H1 (cell line): ENCODE data around the gene FHOD1. TPM values are rescaled to one million over a fixed set of nuclear protein-coding genes. Genes with fewer than 3 reads are reported as not detected.
A peak's percentile ranks its signal among the peaks of the same experiment; 100 is the strongest.

Source experiments
- CTCF ChIA-PET: fragments of 300-600 bp; sonication (Branson Sonifier 250); formaldehyde crosslinking; loops from one replicate; lab custom pipeline; 2021; ENCODE audit not compliant: partially characterized antibody; lab: Charles Lee
- POLR2A ChIA-PET: fragments of 300-600 bp; sonication (Branson Sonifier 250); formaldehyde crosslinking; loops from one replicate; lab custom pipeline; 2021; ENCODE audit warnings: inconsistent platforms; ENCODE audit not compliant: partially characterized antibody; lab: Charles Lee
- DNase-seq, 2 experiments: peaks; one replicate each; pipeline versions ENCODE4 v3.0.0 to v3.0.0-alpha.2; 2010 to 2022; ENCODE audit warnings: low spot score in 2 of 2, low read depth in 1 of 2, mixed read lengths in 1 of 2
- FAIRE-seq: peaks from 2 replicates; lab custom pipeline; 2011; peaks lifted over from hg19 to GRCh38; lab: Jason Lieb, UNC
- H2AFZ ChIP-seq: 2 replicates; pipeline ENCODE4 v1.8.1; 2012; ENCODE audit warnings: low read length, inconsistent platforms
- H2AK5ac ChIP-seq: 2 replicates; pipeline ENCODE4 v1.6.1; 2013; ENCODE audit warnings: low read depth, low read length
- H2BK120ac ChIP-seq: replicated peaks from 2 replicates; pipeline ENCODE3; 2013; ENCODE audit warnings: low read depth, low read length, inconsistent platforms
- H2BK12ac ChIP-seq: 2 replicates; pipeline ENCODE4 v1.6.1; 2013; ENCODE audit warnings: low read depth, low read length
- H2BK15ac ChIP-seq: 2 replicates; pipeline ENCODE4 v1.6.1; 2013; ENCODE audit warnings: low read length
- H2BK20ac ChIP-seq: 2 replicates; pipeline ENCODE4 v1.6.1; 2013; ENCODE audit warnings: low read length
- H2BK5ac ChIP-seq: 2 replicates; pipeline ENCODE4 v1.6.1; 2013; ENCODE audit warnings: low read depth, low read length
- H3K14ac ChIP-seq: 2 replicates; pipeline ENCODE4 v1.6.1; 2013; ENCODE audit warnings: inconsistent platforms; ENCODE audit not compliant: insufficient read length
- H3K18ac ChIP-seq: 2 replicates; pipeline ENCODE4 v1.6.1; 2013; ENCODE audit warnings: low read length; ENCODE audit errors: extremely low read depth
- H3K23ac ChIP-seq: 2 replicates; pipeline ENCODE4 v1.6.1; 2013; ENCODE audit warnings: inconsistent platforms; ENCODE audit not compliant: insufficient read length
- H3K23me2 ChIP-seq: 2 replicates; pipeline ENCODE4 v1.6.1; 2013; ENCODE audit warnings: low read depth, low read length
- H3K27ac ChIP-seq: 2 replicates; pipeline ENCODE4 v1.6.1; 2011; ENCODE audit warnings: low read depth, low read length, inconsistent platforms
- H3K27me3 ChIP-seq, 4 experiments: replicated peaks in 1 of 4; 1 replicate in 1 of 4; 2 replicates in 3 of 4; pipeline versions ENCODE4 v1.6.1 to v1.8.1; 2011 to 2013; ENCODE audit warnings: low read length in 3 of 4, mild to moderate bottlenecking in 3 of 4, inconsistent platforms in 2 of 4, mixed read lengths in 2 of 4, moderate library complexity in 1 of 4; ENCODE audit not compliant: control insufficient read depth in 3 of 4, insufficient read depth in 3 of 4; ENCODE audit errors: extremely low read depth in 1 of 4
- H3K36me3 ChIP-seq, 4 experiments: 2 replicates each; pipeline versions ENCODE4 v1.6.1 to v1.8.1; 2011 to 2013; ENCODE audit warnings: mild to moderate bottlenecking in 4 of 4, low read length in 3 of 4, moderate library complexity in 2 of 4, control low read depth in 1 of 4, inconsistent platforms in 1 of 4; ENCODE audit not compliant: insufficient read depth in 4 of 4, control insufficient read depth in 2 of 4
- H3K4ac ChIP-seq: replicated peaks from 2 replicates; pipeline ENCODE3; 2013; ENCODE audit warnings: low read length, low read depth, mixed read lengths, inconsistent platforms; ENCODE audit not compliant: insufficient read length
- H3K4me1 ChIP-seq, 4 experiments: replicated peaks in 1 of 4; 1 replicate in 1 of 4; 2 replicates in 3 of 4; pipeline versions ENCODE4 v1.6.1 to v1.8.1; 2011 to 2013; ENCODE audit warnings: low read length in 3 of 4, inconsistent platforms in 2 of 4, mixed read lengths in 1 of 4; ENCODE audit not compliant: insufficient read depth in 4 of 4, control insufficient read depth in 3 of 4
- H3K4me2 ChIP-seq, 2 experiments: 2 replicates each; pipeline versions ENCODE4 v1.6.1 to v1.8.1; 2011 to 2013; ENCODE audit warnings: low read depth in 2 of 2, low read length in 2 of 2, control low read depth in 1 of 2, inconsistent platforms in 1 of 2, mild to moderate bottlenecking in 1 of 2; ENCODE audit not compliant: insufficient read depth in 1 of 2
- H3K4me3 ChIP-seq, 4 experiments: fragments of 200-600, 300-600 bp in 1 of 4; sonication (generic), shearing (Covaris generic), sonication (Bioruptor Twin) in 1 of 4; 2 replicates each; pipeline versions ENCODE4 v1.5.1 to v1.8.1; 2011 to 2016; ENCODE audit warnings: low read length in 4 of 4, low read depth in 3 of 4, control low read depth in 2 of 4, inconsistent platforms in 2 of 4, mild to moderate bottlenecking in 2 of 4, mixed read lengths in 1 of 4, moderate library complexity in 1 of 4; ENCODE audit not compliant: insufficient read depth in 2 of 4; ENCODE audit errors: extremely low read depth in 1 of 4
- H3K56ac ChIP-seq: replicated peaks from 2 replicates; pipeline ENCODE3; 2013; ENCODE audit warnings: low read depth, mild to moderate bottlenecking, mixed read lengths, low read length, inconsistent platforms; ENCODE audit not compliant: insufficient read length
- H3K79me1 ChIP-seq: 2 replicates; pipeline ENCODE4 v1.6.1; 2013; ENCODE audit warnings: low read depth, low read length, control low read depth
- H3K79me2 ChIP-seq, 2 experiments: 2 replicates each; pipeline versions ENCODE4 v1.6.1 to v1.8.1; 2012 to 2013; ENCODE audit warnings: low read length in 2 of 2, mild to moderate bottlenecking in 2 of 2, inconsistent platforms in 1 of 2; ENCODE audit not compliant: insufficient read depth in 2 of 2, control insufficient read depth in 1 of 2
- H3K9ac ChIP-seq, 4 experiments: replicated peaks in 1 of 4; 1 replicate in 1 of 4; 2 replicates in 3 of 4; pipeline versions ENCODE4 v1.6.1 to v1.8.1; 2011 to 2013; ENCODE audit warnings: low read depth in 3 of 4, low read length in 3 of 4, control low read depth in 2 of 4, mild to moderate bottlenecking in 2 of 4, moderate library complexity in 2 of 4, inconsistent platforms in 1 of 4; ENCODE audit errors: extremely low read depth in 1 of 4
- H3K9me3 ChIP-seq, 2 experiments: 2 replicates each; pipeline versions ENCODE4 v1.6.1 to v1.8.1; 2012 to 2013; ENCODE audit warnings: mild to moderate bottlenecking in 2 of 2, moderate library complexity in 2 of 2, control low read depth in 1 of 2, inconsistent platforms in 1 of 2, low read depth in 1 of 2, low read length in 1 of 2, mixed read lengths in 1 of 2; ENCODE audit not compliant: insufficient read depth in 2 of 2
- H4K20me1 ChIP-seq, 2 experiments: replicated peaks in 1 of 2; 2 replicates each; pipeline versions ENCODE3 to v1.8.1; 2011 to 2013; ENCODE audit warnings: inconsistent platforms in 2 of 2, low read length in 2 of 2, mild to moderate bottlenecking in 1 of 2; ENCODE audit not compliant: insufficient read depth in 2 of 2, control insufficient read depth in 1 of 2
- H4K5ac ChIP-seq: 2 replicates; pipeline ENCODE4 v1.6.1; 2013; ENCODE audit warnings: low read length, low read depth, mixed read lengths, inconsistent platforms; ENCODE audit not compliant: insufficient read length
- H4K8ac ChIP-seq: 2 replicates; pipeline ENCODE4 v1.8.0; 2013; ENCODE audit warnings: mild to moderate bottlenecking, moderate library complexity, low read length, inconsistent platforms; ENCODE audit not compliant: insufficient read depth; ENCODE audit errors: extremely low read depth
- H4K91ac ChIP-seq: replicated peaks from 2 replicates; pipeline ENCODE3; 2013; ENCODE audit warnings: low read length, mixed read lengths, inconsistent platforms; ENCODE audit not compliant: insufficient read length
- ATF3 ChIP-seq: IDR thresholded peaks from 2 replicates; pipeline ENCODE4 v1.6.1; 2011; ENCODE audit warnings: low read depth, mild to moderate bottlenecking, low read length; ENCODE audit not compliant: insufficient read depth
- BCL11A ChIP-seq, 2 experiments: IDR thresholded peaks; one replicate each; pipeline ENCODE4 v1.6.1; 2011; ENCODE audit warnings: low read depth in 2 of 2, low read length in 2 of 2, mild to moderate bottlenecking in 2 of 2
- CEBPB ChIP-seq: IDR thresholded peaks from 2 replicates; pipeline ENCODE4 v1.6.1; 2012; ENCODE audit warnings: low read depth, low read length
- EGR1 ChIP-seq: IDR thresholded peaks from 2 replicates; pipeline ENCODE4 v1.6.1; 2011; ENCODE audit warnings: low read depth, low read length, borderline replicate concordance
- EZH2 ChIP-seq: fragments of 200-600 bp; sonication (generic); IDR thresholded peaks from 2 replicates; pipeline ENCODE4 v1.7.1; 2012; ENCODE audit warnings: low read depth, mild to moderate bottlenecking, moderate library complexity, low read length, inconsistent platforms; ENCODE audit not compliant: severe bottlenecking
- GABPA ChIP-seq: IDR thresholded peaks from 2 replicates; pipeline ENCODE4 v1.6.1; 2011; ENCODE audit warnings: mild to moderate bottlenecking, low read length, moderate library complexity, borderline replicate concordance; ENCODE audit not compliant: insufficient read depth
- HDAC2 ChIP-seq, 2 experiments: fragments of 300-600 bp in 1 of 2; sonication (generic) in 1 of 2; IDR thresholded peaks; 2 replicates each; pipeline ENCODE4 v1.6.1; 2011 to 2012; ENCODE audit warnings: low read depth in 2 of 2, low read length in 2 of 2, mild to moderate bottlenecking in 2 of 2, moderate library complexity in 2 of 2, borderline replicate concordance in 1 of 2, inconsistent platforms in 1 of 2
- MAFK ChIP-seq: IDR thresholded peaks from 2 replicates; pipeline ENCODE4 v1.6.1; 2012; ENCODE audit warnings: low read depth, mild to moderate bottlenecking, improper control_type of control experiment, low read length
- POLR2A ChIP-seq, 2 experiments: IDR thresholded peaks; 1 replicate in 1 of 2; 2 replicates in 1 of 2; pipeline ENCODE4 v1.6.1; 2011; ENCODE audit warnings: low read depth in 2 of 2, low read length in 2 of 2, mild to moderate bottlenecking in 2 of 2; ENCODE audit errors: control extremely low read depth in 1 of 2
- POU5F1 ChIP-seq: IDR thresholded peaks from 2 replicates; pipeline ENCODE4 v1.6.1; 2011; ENCODE audit warnings: low read depth, mild to moderate bottlenecking, low read length, moderate library complexity
- SIRT6 ChIP-seq: IDR thresholded peaks from one replicate; pipeline ENCODE4 v1.7.1; 2012; ENCODE audit warnings: low read length, inconsistent platforms
- SUZ12 ChIP-seq: fragments of 200-600 bp; sonication (generic); IDR thresholded peaks from 2 replicates; pipeline ENCODE4 v1.6.1; 2012; ENCODE audit warnings: mild to moderate bottlenecking, inconsistent platforms, low read length, moderate library complexity, mixed read lengths
- YY1 ChIP-seq: IDR thresholded peaks from 2 replicates; pipeline ENCODE4 v1.6.1; 2011; ENCODE audit warnings: low read depth, mild to moderate bottlenecking, low read length
- WGBS, 2 experiments: shearing (Covaris generic) in 1 of 2; methylation state at CpG; one replicate each; pipeline versions ENCODE4 v1.1.6 to v1.1.7; 2013 to 2015; ENCODE audit warnings: low lambda C conversion rate in 2 of 2, mixed read lengths in 2 of 2, inconsistent platforms in 1 of 2, low coverage in 1 of 2, missing lambda C conversion rate in 1 of 2; ENCODE audit not compliant: insufficient replicate concordance in 2 of 2, insufficient coverage in 1 of 2, insufficient read length in 1 of 2; ENCODE audit errors: extremely low coverage in 1 of 2, missing lambda C conversion rate in 1 of 2; 5-methylcytosine and 5-hydroxymethylcytosine counted together
- polyA plus RNA-seq, 7 experiments: library from polyadenylated mRNA; depleted of rRNA in 3 of 7; stranded (reverse) in 5 of 7; unstranded in 2 of 7; fragments of >200 nt in 5 of 7; fragments of 200-250 nt in 2 of 7; gene quantifications; 1 replicate in 5 of 7; 2 replicates in 1 of 7; 4 replicates in 1 of 7; pipeline versions ENCODE4 v1.2.1 to v1.2.3, GENCODE V29; 2011 to 2013; ENCODE audit warnings: missing spikeins in 2 of 7, mixed read lengths in 2 of 7
- total RNA-seq: library from RNA; stranded (reverse); fragmentation: NEBNext Ultra II Directional; extraction: Animal tissue kit (Norgen Biotek cat#: 25700); gene quantifications from 2 replicates; pipeline ENCODE4 v1.2.1, GENCODE V29; 2021

The FHOD1 gene
- total and polyA plus RNA-seq, 2 of the 8 experiments (the other 6 are each of a cell fraction or from before 2014, with no cell fraction given): 31.3 to 60.7 TPM

GRCh38 chr16:67188798-67189197 is 58.5 kb downstream of the FHOD1 start:
- no peak for FAIRE-seq
- CTCF ChIA-PET: interaction anchor here (0.7 to 9.3 kb wide), 6 partner anchors 11 to 755 kb away, joined by 3 to 151 read pairs (median 4); partner anchors contain the start of genes ELMO3, LCAT, NOL3 and TMEM208
- Histone ChIP-seq H3K23ac (no peak overlapping the region), H3K4me1 (peaks cover 0 to 16% (median 12%) of the 10 kb centered on the region in 4 experiments; a peak in 6 of 7 replicates), H2BK5ac (no peak overlapping the region), H3K4me3 (no peak overlapping the region), H3K18ac (no peak overlapping the region), H4K5ac (no peak overlapping the region), H3K9ac (no peak overlapping the region), H2BK15ac (no peak overlapping the region), H3K4ac (no peak overlapping the region), H3K27ac (no peak overlapping the region), H3K79me1 (peaks cover 10% of the 10 kb centered on the region), H3K14ac (no peak overlapping the region), H2AFZ (no peak overlapping the region), H2AK5ac (no peak overlapping the region), H3K79me2 (peaks cover 8 to 17% of the 10 kb centered on the region in 2 experiments), H4K8ac (0 out of 2 replicates have a peak overlapping the region, but pooled peaks have one; percentile 60), H4K91ac (no peak overlapping the region), H2BK120ac (no peak overlapping the region), H3K56ac (no peak overlapping the region), H2BK12ac (no peak overlapping the region), H4K20me1 (peaks cover 5 to 23% of the 10 kb centered on the region in 2 experiments), H2BK20ac (no peak overlapping the region), H3K4me2 (no peak overlapping the region), H3K23me2 (peaks cover 19% of the 10 kb centered on the region), H3K36me3 (peaks cover 0 to 2% (median under 1%) of the 10 kb centered on the region in 4 experiments; a peak in 2 of 8 replicates), H3K9me3 (no peaks in the 10 kb centered on the region), H3K27me3 (peaks cover 8 to 32% (median 19%) of the 10 kb centered on the region in 4 experiments)
- no peak for TF ChIP-seq SIRT6
- TF ChIP-seq SUZ12: no peak
- TF ChIP-seq YY1: no peak
- TF ChIP-seq HDAC2 (IDR thresholded peaks at IDR 0.05; ENCODE audit: borderline replicate concordance in 1 of 2, low read depth in 2 of 2, low read length in 2 of 2): no peak
- no peak for TF ChIP-seq EGR1
- no peak for TF ChIP-seq EZH2
- TF ChIP-seq CEBPB: no peak
- no peak for TF ChIP-seq POU5F1
- no peak for TF ChIP-seq POLR2A (IDR thresholded peaks at IDR 0.05; ENCODE audit: control extremely low read depth in 1 of 2, low read depth in 2 of 2, low read length in 2 of 2)
- TF ChIP-seq MAFK: no peak
- no peak for TF ChIP-seq GABPA
- TF ChIP-seq ATF3: no peak
- no peak for TF ChIP-seq BCL11A (IDR thresholded peaks at IDR 0.05; ENCODE audit: low read depth in 2 of 2, low read length in 2 of 2)
- 92% methylated on average over 11 of the region's 15 CpGs; no CpG with 5 or more reads in 1 of the 2 experiments for WGBS, 2 experiments
- POLR2A ChIA-PET: interaction anchor here (0.9 to 1.5 kb wide), 3 partner anchors 38 to 58 kb away, joined by 3 read pairs; partner anchors contain the start of genes B3GNT9 and TMEM208
- DNase-seq: no peak
